ENCODE measurements around the gene PDK2.

DNA sequence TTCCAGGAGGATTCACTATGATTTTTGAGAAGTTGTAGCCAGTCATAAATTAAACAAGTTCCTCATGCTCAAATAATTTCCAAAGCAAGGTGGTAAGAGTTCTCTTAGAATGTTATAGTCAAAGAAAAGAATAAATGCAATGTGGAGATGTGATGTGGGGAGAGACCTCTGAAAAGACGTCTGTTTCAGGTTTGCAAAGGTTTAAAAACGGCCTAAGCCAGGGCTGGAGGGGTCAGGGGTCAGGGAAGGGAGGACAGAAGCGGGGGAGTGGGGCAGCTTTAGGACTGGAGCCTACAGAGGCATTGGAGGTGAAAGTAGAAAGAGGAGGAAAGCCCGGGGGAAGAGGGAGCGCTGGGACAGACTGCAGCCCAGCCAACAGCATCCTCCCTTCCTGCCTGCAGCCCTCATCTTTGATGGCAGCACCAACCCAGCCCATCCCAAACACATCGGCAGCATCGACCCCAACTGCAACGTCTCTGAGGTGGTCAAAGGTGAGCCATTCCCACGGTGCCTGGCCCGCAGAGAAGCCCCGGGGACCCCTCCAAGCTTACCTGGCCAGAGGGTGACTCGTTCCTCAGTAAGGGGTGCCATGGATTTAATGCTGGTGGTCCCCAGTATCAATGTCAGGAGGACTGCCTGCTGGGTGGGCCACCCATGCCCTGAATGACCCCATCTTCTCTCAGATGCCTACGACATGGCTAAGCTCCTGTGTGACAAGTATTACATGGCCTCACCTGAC is 11.4 kb downstream of the PDK2 start:
- no peak for TF ChIP-seq POLR2A (IDR thresholded peaks at IDR 0.05; ENCODE audit: low read length)
- no peak for TF ChIP-seq GATA1 (IDR thresholded peaks at IDR 0.05; ENCODE audit: low read depth, low read length)

Data from erythroblast (primary cell).